ENCODE data around the gene ARHGAP22.

ARHGAP22 gene

DNA sequence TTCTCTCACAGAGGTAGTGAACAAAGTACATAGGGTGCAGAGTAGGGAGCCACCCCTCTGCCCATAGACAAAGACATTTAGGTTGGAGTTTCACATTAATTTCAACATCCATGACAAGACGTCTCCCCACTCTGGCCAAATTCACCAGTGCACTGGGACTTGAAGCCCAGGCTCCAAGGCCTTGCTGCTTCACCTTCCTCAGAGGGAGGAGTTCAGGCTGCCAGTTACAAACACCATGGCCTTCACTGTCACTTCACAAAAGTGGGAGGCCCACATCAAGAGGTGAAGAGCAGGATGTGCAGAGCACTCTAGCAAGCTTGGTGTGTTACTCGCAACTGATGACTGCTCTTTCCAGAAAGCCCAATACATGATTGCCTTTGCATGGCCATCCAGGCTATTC is 15.8 kb upstream of the ARHGAP22 start:
- H3K4me3 ChIP-seq (replicated peaks; ENCODE audit: insufficient read depth, low read length) = no peak overlapping the region
- no peak overlapping the region for H3K27ac ChIP-seq (replicated peaks)
- no peak for DNase-seq (ENCODE audit: low read depth in 1 of 2, low spot score in 1 of 2)
- TF ChIP-seq, protein P1, sequence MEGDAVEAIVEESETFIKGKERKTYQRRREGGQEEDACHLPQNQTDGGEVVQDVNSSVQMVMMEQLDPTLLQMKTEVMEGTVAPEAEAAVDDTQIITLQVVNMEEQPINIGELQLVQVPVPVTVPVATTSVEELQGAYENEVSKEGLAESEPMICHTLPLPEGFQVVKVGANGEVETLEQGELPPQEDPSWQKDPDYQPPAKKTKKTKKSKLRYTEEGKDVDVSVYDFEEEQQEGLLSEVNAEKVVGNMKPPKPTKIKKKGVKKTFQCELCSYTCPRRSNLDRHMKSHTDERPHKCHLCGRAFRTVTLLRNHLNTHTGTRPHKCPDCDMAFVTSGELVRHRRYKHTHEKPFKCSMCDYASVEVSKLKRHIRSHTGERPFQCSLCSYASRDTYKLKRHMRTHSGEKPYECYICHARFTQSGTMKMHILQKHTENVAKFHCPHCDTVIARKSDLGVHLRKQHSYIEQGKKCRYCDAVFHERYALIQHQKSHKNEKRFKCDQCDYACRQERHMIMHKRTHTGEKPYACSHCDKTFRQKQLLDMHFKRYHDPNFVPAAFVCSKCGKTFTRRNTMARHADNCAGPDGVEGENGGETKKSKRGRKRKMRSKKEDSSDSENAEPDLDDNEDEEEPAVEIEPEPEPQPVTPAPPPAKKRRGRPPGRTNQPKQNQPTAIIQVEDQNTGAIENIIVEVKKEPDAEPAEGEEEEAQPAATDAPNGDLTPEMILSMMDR (IDR thresholded peaks at IDR 0.05; ENCODE audit: insufficient read depth, low read length) = no peak
- TF ChIP-seq SPI1 (IDR thresholded peaks at IDR 0.05; ENCODE audit: borderline replicate concordance, low read depth) (no peak), POLR2AphosphoS5 (IDR thresholded peaks at IDR 0.05; ENCODE audit: low read depth) (no peak), GABPA (IDR thresholded peaks at IDR 0.05; ENCODE audit: low read depth) (no peak)
- TF ChIP-seq, protein P2, sequence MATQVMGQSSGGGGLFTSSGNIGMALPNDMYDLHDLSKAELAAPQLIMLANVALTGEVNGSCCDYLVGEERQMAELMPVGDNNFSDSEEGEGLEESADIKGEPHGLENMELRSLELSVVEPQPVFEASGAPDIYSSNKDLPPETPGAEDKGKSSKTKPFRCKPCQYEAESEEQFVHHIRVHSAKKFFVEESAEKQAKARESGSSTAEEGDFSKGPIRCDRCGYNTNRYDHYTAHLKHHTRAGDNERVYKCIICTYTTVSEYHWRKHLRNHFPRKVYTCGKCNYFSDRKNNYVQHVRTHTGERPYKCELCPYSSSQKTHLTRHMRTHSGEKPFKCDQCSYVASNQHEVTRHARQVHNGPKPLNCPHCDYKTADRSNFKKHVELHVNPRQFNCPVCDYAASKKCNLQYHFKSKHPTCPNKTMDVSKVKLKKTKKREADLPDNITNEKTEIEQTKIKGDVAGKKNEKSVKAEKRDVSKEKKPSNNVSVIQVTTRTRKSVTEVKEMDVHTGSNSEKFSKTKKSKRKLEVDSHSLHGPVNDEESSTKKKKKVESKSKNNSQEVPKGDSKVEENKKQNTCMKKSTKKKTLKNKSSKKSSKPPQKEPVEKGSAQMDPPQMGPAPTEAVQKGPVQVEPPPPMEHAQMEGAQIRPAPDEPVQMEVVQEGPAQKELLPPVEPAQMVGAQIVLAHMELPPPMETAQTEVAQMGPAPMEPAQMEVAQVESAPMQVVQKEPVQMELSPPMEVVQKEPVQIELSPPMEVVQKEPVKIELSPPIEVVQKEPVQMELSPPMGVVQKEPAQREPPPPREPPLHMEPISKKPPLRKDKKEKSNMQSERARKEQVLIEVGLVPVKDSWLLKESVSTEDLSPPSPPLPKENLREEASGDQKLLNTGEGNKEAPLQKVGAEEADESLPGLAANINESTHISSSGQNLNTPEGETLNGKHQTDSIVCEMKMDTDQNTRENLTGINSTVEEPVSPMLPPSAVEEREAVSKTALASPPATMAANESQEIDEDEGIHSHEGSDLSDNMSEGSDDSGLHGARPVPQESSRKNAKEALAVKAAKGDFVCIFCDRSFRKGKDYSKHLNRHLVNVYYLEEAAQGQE (IDR thresholded peaks at IDR 0.05; ENCODE audit: insufficient replicate concordance, low read depth) = no peak
- no peaks in the 10 kb centered on the region for H3K27me3 ChIP-seq (ENCODE audit: insufficient read depth, poor library complexity, severe bottlenecking)

DNA sequence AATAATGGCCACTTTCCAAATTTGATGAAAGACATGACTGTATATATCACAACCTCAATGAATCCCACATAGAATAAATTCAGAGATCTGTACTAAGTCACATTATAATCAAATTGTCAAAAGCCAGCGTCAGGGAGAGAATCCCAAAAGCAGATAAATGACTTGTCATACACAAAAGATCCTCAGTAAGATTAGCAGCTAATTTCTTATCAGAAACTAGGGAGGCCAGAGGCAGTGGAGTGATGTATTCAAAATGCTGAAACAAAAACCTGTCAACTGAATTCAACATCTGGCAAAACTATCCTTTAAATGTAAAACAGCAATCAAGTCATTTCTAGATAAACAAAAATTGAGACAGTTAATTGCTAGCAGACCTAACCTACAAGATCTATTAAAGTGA is 11.6 kb upstream of the ARHGAP22 start:
- Histone ChIP-seq H3K27me3 (ENCODE audit: insufficient read depth, poor library complexity, severe bottlenecking) (no peaks in the 10 kb centered on the region), H3K4me3 (replicated peaks; ENCODE audit: insufficient read depth, low read length) (no peak overlapping the region), H3K27ac (replicated peaks) (no peak overlapping the region)
- DNase-seq (ENCODE audit: low read depth in 1 of 2, low spot score in 1 of 2) = no peak
- TF ChIP-seq, protein P1 (IDR thresholded peaks at IDR 0.05; ENCODE audit: insufficient read depth, low read length) = no peak
- no peak for TF ChIP-seq SPI1 (IDR thresholded peaks at IDR 0.05; ENCODE audit: borderline replicate concordance, low read depth)
- TF ChIP-seq GABPA (IDR thresholded peaks at IDR 0.05; ENCODE audit: low read depth) = no peak
- TF ChIP-seq, protein P2 (IDR thresholded peaks at IDR 0.05; ENCODE audit: insufficient replicate concordance, low read depth) = no peak
- no peak for TF ChIP-seq POLR2AphosphoS5 (IDR thresholded peaks at IDR 0.05; ENCODE audit: low read depth)

DNA sequence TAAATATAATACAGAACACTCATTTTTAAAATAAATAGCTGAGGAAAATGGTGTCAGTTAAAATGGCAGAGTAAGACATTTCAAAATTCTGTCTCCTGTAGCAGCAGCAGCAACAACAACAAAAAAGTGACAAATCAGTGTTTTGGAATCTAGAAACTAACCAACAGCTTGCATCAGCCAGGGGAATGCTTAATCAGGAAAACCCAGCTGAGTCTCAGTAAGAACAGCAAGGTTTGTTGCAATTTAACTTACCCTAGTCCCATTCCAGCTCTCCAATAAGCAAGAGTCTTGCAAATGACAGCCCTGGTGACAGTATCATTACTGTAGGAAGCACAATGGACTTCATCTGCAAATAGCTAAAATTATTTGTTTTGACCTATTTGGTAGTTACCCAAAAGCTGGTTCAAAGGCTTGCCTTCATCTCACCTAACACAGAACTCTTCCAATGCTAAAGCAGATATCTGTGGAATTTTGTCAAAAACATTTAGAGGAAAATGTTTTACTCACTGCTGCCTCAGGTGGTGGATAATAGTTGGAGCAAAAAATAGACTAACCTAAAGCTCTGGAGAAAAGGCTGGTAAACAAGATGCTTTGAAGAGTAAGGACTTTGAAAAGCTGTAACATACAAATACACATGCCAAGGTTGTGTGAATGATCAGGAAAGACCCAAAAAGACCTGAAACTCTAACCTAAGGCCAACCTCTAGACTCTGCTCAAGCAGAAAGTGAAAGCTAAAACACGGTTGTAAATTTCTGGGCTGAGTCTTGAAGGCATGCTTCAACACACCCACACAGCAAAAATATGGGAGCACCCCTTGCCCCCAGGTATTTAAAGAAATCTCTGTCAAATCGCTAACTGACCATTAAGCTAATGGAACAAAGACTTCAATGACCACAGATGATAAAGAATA is 9.9 kb upstream of the ARHGAP22 start:
- no peak overlapping the region for H3K4me3 ChIP-seq (replicated peaks; ENCODE audit: insufficient read depth, low read length)
- TF ChIP-seq SPI1 (IDR thresholded peaks at IDR 0.05; ENCODE audit: borderline replicate concordance, low read depth) (no peak), POLR2AphosphoS5 (IDR thresholded peaks at IDR 0.05; ENCODE audit: low read depth) (no peak), GABPA (IDR thresholded peaks at IDR 0.05; ENCODE audit: low read depth) (no peak)
- TF ChIP-seq, protein P1 (IDR thresholded peaks at IDR 0.05; ENCODE audit: insufficient read depth, low read length) = no peak
- TF ChIP-seq, protein P2 (IDR thresholded peaks at IDR 0.05; ENCODE audit: insufficient replicate concordance, low read depth) = no peak
- H3K27ac ChIP-seq (replicated peaks) = no peak overlapping the region
- DNase-seq (ENCODE audit: low read depth in 1 of 2, low spot score in 1 of 2) = no peak
- H3K27me3 ChIP-seq (ENCODE audit: insufficient read depth, poor library complexity, severe bottlenecking) = no peaks in the 10 kb centered on the region
